Measurements from ENCODE around the gene BTF3L4.

GRCh38 chr1:52098139-52098871 lies 42.2 kb downstream of the BTF3L4 start:
- TF ChIP-seq POLR2A (IDR thresholded peaks at IDR 0.05), result no peak
- TF ChIP-seq, protein P1, sequence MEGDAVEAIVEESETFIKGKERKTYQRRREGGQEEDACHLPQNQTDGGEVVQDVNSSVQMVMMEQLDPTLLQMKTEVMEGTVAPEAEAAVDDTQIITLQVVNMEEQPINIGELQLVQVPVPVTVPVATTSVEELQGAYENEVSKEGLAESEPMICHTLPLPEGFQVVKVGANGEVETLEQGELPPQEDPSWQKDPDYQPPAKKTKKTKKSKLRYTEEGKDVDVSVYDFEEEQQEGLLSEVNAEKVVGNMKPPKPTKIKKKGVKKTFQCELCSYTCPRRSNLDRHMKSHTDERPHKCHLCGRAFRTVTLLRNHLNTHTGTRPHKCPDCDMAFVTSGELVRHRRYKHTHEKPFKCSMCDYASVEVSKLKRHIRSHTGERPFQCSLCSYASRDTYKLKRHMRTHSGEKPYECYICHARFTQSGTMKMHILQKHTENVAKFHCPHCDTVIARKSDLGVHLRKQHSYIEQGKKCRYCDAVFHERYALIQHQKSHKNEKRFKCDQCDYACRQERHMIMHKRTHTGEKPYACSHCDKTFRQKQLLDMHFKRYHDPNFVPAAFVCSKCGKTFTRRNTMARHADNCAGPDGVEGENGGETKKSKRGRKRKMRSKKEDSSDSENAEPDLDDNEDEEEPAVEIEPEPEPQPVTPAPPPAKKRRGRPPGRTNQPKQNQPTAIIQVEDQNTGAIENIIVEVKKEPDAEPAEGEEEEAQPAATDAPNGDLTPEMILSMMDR (IDR thresholded peaks at IDR 0.05), result no peak

Data from esophagus squamous epithelium (tissue), 4 donors.